Astrocyte of the hippocampus (primary cell): ENCODE results near the gene OPRD1.

Experiments used
- DNase-seq: peaks from one replicate; pipeline ENCODE4 v3.0.0; 2011; ENCODE audit warnings: low read depth, low spot score

OPRD1 gene

DNA sequence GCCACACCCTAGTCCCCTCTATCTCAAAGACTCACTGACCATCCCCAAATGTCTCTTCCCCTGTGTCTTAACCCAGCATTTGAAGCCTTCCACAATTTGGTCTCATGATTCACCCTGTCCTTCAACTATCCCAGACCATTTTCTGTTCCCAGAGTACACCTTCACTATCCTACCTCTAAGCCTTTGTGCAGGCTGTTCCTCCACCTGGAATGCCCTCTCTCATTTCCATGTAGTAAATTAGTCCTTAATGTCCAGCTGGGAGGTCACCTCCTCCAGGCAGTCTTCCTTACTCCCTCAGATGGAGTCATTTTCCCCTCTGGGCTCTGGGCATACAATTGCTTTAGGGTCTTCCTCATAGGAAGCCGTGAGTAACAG is 71.3 kb downstream of the OPRD1 start:
- no peak for DNase-seq

DNA sequence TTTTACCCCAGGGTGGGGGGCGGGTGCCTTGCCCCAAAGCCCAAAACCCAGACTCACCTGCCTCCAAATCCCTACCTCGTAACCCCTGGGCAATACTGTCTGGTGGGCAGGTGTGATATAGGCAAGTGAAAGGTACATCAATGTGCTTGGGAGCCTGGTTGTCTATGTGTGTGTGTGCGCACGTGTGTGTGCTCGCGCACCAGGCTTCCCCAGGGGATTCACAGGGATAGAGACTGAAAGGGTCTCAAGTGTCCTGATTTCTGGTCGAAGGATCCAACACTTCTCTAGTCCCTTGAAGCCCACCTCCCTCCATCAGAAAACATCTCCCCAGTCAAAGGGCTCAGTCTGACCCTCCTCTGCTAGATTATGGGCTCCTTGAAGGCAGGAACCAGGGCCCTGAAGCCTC is 73.5 kb downstream of the OPRD1 start:
- DNase-seq: no peak

DNA sequence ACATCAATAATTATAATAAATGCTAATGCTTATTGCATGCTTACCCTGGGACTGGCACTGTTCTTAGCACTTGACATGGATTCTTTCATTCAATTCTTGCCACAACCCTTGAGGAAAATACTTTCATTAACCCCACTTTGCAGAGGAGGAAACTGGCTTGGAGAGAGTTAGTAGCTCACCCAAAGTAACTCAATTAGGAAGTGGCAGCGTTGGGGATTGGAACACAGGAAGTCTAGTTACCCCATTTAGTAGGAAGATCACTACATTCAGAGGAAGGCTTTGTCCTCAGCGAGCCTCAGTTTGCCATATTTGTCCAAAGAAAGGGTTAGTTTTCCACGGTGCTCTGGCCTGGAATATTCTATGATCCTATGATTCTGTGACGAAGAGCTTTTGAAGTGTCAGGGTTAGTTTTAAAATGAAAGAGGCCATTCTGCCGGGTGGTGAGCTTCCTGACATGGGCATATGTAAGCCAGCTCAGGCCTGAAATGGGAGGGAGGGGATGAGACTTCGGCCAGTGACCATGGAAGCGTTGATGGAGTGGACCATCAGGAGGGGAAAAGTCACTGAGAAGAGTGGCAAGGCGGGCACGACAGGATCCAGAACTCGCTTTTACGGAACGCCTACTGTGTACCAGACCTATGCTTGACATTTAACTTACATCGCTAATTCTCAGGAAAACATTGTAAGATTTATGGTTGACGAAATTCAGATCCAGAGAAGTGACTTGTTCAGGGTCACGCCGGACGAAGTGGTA is 74.2 kb downstream of the OPRD1 start:
- no peak for DNase-seq

DNA sequence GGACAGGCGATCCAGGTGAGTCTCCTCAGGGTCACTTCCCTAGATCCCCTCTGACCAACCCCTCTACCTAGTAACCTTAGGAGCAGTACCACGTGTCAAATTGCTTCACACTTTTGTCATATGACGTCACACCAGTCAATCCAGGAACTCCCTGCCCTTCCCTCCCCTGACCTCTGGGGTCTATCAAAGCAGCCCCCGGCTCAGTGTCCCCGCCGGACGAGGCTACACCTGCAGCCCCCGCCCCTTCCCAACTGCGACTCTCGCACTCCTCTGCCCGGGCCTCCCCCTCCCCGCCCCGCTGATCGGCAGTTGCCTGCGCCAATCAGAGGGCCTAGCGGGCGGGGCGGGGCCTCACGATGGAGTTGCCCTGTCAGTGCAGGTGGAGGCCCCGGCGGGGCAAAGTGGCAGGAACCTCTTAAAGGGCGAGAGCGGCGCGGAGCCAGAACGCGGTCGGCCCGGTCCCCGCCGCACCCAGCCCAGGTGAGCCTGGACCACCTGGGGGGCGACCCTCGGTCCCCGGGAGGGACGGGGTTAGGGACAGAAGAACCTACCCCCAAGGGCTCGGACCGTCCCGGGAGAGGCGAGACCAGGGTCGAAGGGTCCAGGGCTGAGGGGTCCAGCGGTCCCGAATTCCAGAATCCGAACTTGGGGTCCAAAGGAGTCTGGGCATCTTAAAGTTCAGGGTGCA is 74.9 kb downstream of the OPRD1 start:
- peak; percentile 92 for DNase-seq

DNA sequence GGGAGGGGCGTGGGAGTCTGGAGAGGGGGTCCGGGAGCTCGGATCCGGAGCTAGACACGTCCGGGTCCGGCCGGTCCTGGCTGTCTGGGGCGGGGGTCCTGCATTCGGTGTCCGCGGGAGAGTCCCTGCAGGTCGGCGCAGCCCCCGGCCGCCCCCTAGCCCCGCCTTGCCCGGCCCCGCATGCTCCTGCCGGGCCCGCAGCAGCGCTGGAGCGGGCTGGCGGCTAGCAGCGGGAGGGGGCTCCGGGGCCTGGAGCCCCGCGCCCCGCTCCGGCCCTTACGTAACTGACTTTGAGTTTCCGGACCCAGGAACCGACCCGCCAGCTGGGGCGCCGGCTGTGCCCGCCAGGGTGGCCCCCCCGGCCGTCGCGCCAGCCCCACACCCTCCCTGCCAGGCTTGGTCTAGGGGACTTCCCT is 75.5 kb downstream of the OPRD1 start:
- DNase-seq: peak; percentile 47

DNA sequence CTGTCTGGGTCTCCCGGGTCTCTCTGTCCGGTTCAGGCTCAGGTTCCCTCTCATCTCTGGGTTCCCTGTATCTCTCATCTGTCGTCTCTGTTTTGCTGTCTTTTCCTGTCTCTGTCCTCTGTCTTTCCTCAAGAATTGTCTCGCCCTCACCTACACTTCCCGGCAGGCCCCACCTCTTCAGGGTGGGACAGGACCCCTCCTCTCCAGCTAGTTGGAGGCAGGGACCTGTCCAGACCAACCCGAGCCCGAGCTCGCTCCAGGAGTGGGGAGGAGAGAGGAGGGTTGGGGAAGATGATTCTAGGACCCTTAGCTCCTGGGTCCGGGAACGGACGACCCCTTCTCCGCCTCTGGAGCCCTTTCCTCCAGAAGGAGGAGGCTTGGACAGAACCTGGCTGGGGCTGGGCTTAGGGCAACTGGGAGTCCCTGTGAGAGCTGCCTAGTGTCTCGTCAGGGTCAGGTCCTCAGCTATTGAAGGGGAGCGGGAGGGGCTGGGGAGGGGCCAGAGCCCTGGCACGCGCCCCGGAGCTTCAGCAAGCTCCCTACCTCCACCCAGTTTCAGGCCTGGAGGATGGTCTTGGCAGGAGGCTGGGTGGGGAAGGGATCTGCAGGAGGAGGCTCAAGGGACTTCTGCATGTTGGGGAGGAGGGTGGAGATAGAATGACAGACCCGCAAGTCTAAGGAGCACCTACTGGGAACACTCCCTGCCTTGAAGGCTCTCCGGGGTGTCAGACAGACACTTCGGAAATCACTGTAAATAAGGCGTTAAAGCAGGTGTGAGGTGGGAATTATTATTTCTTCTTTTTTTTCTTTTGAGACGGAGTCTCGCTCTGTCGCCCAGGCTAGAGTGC is 76.1 kb downstream of the OPRD1 start:
- peak; percentile 59 for DNase-seq

DNA sequence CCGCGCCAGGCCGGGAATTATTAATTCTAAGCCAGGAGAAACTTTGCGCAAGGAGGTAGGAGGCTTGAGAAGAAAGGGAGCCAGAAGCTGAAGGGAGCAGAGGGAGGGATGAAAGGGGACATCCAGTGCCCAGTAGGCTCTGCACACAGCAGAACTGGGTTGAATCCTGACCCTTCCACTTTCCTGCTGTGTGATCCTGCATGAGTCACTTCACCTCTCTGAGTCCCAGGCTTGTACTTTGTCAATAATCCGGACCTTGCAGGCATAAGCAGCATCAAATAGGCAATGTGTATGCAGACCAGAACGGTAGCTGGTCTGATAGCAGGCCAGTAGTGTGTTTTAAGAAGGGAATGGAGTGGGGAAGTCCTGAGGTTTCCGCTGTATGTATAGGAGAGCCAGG is 76.9 kb downstream of the OPRD1 start:
- DNase-seq: no peak

DNA sequence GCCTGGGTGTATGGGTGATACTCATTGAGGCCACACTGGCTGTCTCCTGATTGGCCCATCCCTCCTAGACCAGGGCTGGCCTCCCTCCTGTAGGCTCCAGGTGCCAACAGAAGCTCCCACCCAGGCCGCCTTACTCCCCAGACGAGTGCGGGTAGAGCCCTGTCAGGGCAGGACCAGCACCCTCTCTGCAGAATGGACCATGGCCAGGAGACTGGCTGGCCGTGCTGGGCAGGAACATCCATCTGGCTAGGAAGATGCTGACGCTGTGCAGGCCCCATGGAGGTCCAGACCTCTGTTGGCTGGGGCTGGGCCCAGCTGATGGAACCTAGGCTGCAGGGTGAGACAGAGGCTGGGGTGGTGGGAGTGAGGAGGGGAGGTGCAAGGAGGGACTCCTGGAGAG is 77.4 kb downstream of the OPRD1 start:
- no peak for DNase-seq

DNA sequence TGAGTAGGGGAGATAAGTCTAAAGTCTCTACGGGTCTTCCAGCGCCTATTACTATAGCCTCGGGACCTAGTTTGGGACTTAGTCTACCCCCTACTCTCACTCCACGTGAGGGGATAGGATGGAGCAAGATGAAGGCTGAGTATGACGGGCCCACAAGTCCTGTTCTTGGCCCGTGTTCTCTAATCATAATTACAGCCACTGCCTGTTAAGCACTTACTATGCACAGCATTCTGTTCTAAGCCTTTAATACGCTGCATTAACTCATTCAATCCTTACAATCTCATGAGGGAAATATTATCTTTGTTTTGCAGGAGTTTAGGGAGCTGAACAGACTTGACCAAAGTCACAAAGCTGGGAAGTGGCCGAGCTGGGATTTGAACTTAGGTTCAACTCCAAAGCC is 78.5 kb downstream of the OPRD1 start:
- no peak for DNase-seq

DNA sequence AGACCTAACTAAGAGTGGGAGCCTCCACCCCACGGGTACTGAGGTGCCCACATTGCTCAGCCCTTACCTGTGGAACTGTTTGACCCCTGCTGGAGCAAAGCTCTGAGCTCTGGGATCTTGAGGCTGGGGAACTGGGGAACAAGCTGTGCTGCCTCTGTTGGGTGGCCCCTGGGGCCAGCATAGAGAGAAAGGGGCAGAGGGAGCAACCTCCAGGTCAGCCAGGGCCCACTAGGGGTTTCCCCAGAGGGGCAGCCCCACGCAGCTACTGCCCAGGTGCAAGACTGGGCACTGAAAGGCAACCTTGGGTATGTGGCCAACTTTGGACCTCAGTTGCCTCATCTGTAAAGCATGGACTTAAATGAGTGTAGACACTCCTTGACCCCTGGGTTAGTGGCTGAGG is 78.9 kb downstream of the OPRD1 start:
- no peak for DNase-seq

DNA sequence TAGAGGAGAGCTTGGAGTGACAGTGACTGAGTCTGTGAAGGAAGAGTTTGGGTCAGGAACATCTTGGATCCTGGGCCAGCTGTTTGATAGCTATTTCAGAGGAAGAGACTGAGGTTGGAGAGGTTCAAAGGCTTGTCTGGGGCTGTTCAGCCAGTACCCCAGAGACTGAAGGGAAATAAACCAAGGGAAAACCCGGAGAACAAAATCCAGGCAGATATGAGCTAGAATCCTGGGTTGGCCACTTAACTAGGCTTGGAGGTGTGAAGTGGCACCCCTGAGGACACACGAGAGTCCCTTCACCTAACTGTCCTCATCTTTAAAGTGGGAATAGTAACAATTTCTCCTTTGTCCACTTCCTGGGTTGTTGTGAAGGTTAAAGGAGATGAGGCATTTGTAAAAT is 79.3 kb downstream of the OPRD1 start:
- DNase-seq: no peak

DNA sequence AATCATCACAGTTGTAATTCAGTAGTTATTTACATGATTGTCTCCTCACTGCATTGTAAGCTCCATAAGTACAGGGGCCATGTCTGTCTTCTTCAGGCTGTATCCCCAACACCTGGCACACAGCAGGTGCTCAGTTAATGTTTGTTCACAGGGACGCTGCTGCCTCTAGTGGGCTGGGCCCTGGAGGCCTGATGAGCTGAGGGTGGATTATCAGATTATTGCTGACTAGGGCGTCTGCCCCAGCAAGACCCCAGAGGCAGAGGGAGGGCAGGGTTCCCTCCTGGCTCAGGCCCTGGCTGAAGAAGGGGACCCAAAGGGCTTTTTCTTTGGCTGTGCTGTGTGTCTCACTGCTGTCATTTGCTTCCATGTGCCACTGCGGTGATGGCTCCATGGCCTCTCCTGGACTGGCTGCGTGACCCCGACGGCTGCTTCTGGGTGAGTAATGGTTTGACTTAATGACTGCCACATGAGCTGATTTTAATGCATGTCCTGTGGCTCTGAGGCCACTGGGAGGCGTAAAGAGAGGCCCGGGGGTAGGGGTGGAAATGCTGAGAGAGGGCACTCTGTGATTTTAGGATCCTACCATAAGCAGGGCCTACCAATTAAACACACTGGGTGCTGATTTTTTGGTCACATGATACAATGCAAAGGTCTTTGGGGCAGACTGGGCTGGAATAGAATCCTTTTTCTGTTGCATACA is 81.6 kb downstream of the OPRD1 start:
- DNase-seq: no peak

DNA sequence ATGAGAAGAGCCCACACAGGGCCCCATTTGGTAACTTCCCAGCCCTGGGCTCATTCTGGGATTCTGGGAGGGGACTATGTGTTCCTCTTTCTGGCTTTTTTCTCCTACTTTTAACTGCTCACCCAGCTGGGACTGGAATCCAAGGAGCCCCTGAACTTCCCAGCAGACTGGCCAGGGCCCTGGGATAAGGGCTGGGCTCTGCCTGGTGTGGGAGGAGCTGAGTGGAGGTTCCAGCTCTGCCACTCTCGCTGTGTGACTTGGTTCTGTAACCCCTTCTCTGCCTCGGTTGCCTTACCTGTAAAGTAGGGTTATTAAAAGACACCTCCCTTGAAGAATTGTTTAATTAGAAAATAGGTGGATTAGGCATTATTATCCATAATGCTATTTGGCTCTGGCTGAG is 82.8 kb downstream of the OPRD1 start:
- DNase-seq: no peak

DNA sequence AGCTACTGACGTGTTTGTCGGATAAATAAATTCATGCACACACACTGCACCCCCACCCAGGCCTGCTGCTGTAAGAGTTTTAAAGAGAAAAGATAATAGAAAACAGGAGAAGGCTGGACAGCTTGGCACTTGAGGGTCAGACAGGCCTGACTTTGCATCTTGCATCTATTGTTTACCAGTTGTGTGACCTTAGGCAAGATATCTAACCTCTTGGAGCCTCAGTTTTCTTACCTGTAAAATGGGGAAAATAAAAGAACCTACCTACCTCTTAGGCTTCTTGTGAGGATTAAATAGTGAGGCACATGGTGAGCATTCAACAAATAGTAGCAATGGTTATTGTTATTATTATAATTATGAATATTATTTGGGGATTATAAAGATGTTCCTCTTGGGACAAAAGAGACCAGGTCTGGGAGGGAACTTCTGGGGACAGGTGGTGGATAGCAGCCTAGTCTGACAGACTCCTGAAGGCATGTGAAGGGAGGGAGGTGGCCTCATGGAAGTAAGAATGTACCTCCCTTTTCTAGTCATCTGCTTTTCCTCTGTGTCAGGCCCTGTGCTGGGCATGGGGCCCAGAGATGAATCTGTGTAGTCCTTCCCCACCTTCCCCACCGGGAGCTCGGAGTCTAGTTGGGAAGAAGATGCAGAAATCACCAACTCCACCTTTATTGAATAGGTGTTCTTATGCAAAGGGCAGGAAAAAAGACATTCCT is 84.1 kb downstream of the OPRD1 start:
- DNase-seq: no peak

DNA sequence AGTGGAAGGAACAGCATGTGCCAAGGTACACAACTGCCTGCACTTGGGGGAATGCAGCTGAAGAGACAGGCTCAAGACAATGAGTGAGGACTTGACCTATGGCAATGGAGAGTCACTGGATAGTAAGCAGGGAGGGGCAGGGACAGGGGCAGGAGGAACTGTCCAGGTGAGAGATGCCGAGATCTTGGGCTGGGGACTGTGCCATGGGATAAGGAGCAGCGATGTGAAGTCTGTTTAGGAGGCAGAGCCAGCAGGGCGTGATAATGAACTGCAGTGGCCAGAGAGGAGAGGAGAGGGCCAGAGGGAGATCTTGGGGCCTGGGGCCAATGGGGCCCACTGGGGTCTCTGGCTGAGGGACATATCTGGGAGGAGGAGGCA is 84.6 kb downstream of the OPRD1 start:
- DNase-seq: no peak

DNA sequence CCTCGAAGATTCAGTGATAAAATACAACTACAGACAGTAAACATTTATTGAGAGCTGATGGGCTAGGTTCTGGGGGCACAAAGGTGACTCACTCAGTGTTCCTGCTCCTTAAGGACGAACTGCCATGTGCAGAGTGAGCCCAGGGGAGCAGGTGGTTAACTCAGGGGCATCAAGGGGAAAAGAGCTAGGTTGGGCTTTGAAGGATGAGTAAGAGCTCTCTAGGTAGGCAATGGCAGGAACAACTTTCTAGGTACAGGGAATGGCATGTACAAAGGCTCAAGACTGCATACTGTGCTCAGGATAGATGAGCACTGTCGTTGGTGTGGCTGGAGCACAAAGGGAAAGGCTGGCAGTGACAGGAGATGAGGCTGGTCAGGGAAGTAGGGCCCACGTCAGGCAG is 85.8 kb downstream of the OPRD1 start:
- no peak for DNase-seq

DNA sequence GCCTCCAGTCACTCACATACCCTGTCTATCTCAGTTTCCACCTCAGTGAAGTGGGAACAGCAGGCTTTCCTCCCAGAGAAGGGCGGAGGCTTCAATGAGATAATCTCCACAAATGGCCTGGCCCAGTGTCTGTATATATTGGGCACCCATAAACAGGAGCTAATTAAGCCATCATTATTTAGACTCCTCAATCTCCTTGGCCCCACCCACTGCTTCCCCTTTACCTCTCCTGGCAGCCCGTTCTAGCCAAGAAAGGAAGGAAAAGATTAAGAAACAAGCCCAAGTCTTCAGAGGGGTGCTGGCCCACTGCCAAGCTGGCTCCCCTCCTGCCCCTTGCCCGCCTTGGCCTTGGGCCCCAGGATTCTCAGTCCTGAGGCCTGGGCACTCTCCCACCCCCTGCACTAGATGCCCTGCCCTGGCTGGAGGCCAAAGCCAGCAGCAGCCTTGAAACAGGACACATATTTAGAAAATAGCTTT is 86.5 kb downstream of the OPRD1 start:
- DNase-seq: peak; percentile 29

DNA sequence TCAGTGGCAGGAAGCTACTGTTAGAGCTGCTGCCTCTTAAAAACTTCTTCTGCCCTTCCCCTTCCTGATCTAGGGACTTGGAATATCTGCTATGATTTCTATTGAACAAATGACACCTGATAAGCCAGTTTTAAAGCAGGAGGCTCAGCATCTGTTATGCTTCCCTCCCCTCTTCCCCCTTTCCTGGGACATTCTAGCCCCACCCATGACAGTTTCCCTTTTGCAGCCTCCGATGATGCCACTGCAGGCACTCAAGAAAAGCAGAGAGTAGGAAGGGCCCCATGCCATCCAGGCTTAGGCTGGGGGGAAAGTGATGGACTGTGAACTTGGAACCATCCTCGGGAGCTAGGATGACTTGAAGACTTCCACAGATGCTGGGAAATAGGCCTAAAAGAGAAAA is 87.3 kb downstream of the OPRD1 start:
- no peak for DNase-seq

DNA sequence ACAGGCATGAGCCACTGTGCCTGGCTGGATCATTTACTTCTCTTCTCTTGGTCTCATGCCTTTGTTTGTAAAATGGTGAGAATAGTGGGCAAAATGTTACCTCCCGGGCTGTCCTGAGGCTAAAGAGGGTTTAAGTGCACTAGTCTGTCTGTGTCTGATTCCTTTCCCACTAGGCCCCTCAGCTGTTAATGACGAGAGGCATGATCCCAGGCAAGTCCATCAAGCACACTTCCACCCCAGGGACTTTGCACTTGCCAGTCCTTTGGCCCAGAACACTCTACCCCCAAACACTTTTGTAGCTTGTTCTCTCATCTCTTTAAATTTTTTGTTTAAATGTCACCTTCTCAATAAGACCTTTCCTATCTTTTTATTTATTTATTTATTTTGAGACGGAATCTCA is 88.6 kb downstream of the OPRD1 start:
- DNase-seq: no peak

DNA sequence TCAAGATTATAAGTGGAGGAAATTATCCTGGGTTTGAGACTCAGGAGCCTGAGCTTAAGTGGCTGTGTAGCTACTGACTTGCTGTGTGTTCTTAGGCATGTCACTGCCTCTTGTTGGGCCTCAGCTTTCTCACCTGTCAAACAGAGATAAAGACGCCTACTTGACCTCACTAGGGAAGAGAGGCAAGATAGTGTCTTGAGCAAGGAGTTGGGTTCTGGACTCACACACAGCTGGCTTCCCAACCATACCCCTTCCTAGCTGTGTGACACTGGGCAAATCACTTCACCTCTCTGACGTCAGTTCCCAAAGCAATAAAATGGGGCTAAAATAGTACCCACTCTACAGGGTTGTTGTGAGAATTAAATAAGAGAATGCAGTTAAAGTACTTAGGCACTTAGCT is 90.8 kb downstream of the OPRD1 start:
- DNase-seq: no peak

DNA sequence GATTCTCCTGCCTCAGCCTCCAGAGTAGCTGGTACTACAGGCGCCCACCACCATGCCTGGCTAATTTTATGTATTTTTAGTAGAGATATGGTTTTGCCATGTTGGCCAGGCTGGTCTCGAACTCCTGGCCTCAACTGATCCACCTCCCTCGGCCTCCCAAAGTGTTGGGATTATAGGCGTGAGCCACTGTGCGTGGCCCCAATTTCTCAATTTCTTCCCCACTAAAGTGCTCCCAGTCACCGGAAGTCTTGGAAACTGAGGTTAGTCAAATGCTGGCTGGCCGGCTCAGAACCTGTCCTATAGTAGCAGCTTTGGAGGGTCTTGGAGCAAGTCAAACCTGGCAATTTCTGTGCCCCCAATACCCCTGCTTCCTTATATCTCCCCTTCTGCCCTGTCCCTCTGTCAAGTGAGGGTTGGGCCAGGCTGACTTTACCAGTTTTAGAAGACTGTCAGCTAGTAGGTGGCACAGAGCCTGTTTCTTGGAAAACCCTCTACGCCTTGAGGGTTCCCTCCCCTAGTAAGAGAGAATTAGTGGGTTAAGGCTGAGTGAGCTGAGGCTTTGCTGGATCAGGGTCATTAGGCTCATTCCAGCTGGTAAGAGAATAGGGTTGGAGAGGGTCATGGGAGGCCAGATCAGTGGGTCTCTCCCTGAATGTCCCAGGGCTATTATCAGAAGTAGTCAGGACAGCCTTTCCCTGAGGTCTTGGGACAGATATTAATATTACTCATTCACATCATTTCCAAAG is 94.1 kb downstream of the OPRD1 start:
- DNase-seq: no peak
